ENCODE measurements around the gene SORL1. TPM values are rescaled to one million over a fixed set of nuclear protein-coding genes. Genes with fewer than 3 reads are reported as not detected.

The SORL1 gene
- total RNA-seq, 2 experiments from 2014 or later = 228 to 411 TPM

DNA sequence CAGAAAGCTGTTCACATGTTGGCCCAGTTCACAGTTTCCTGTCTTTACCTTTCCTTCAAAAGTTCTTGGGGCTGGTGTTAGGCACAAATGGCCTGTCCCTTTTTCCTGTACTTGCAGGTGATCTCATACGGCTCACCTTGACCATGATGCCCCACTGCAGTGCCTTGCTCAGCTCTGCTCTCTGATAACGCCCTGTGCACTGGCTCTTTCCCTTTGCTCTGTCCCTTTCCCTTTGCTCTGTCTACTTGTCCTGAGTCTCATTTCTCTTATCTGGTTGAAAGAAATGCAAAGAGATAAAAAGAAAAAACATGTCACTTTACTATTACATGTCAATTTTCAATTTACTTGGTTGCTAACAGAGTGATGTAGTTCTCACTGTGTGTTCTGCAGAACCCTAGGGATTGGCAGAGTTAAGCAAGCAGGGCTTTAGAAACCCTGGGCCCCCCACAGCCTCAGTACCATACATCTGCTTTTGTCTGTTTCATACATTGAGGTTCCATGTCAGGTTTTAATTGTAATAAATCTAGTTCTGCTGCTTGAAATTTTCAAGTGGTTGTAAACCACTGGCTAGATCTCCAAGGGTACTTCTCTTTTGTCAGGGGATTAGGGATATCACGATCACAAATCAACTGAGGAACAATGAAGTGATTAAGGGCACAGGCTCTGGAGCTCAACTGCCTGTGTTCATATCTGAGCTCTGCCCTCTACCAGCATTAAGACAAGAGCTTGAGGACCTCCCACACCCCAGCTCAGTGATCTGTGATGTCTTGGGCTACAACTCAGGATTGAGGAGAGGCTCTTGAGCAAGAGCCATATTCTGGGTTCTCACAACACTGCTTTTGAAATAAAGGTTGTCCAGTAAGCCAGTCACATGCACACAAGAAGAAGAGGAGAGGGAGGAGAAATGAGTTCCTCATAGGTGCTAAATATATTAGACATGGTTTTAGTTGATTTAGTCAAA lies 16.3 kb upstream of the SORL1 start:
- BruUV-seq (replicated peaks) = no TSS peak
- Histone ChIP-seq H2AFZ (ENCODE audit: low read length) (peak overlapping the region; percentile 33; the same call in 1 of the 2 replicates), H3K4me3 (ENCODE audit: low read depth, low read length, poor library complexity, severe bottlenecking) (no peak overlapping the region), H3K4me1 (ENCODE audit: insufficient read depth, low read length, poor library complexity, severe bottlenecking) (peaks cover 76% of the 10 kb centered on the region), H3K36me3 (ENCODE audit: insufficient read depth, low read length) (no peaks in the 10 kb centered on the region), H3K9me3 (ENCODE audit: low read length) (no peaks in the 10 kb centered on the region), H3K79me2 (ENCODE audit: insufficient read depth, low read depth, low read length) (no peaks in the 10 kb centered on the region; the same call in 1 of the 2 replicates), H3K27ac (ENCODE audit: low read depth, low read length, poor library complexity, severe bottlenecking) (peak overlapping the region; percentile 99), H4K20me1 (ENCODE audit: insufficient read depth, low read length) (no peaks in the 10 kb centered on the region), H3K4me2 (ENCODE audit: low read length) (peak overlapping the region; percentile 47), H3K9me2 (ENCODE audit: insufficient read depth, low read length) (no peaks in the 10 kb centered on the region)
- TF ChIP-seq, protein P1, sequence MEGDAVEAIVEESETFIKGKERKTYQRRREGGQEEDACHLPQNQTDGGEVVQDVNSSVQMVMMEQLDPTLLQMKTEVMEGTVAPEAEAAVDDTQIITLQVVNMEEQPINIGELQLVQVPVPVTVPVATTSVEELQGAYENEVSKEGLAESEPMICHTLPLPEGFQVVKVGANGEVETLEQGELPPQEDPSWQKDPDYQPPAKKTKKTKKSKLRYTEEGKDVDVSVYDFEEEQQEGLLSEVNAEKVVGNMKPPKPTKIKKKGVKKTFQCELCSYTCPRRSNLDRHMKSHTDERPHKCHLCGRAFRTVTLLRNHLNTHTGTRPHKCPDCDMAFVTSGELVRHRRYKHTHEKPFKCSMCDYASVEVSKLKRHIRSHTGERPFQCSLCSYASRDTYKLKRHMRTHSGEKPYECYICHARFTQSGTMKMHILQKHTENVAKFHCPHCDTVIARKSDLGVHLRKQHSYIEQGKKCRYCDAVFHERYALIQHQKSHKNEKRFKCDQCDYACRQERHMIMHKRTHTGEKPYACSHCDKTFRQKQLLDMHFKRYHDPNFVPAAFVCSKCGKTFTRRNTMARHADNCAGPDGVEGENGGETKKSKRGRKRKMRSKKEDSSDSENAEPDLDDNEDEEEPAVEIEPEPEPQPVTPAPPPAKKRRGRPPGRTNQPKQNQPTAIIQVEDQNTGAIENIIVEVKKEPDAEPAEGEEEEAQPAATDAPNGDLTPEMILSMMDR (conservative IDR thresholded peaks at IDR 0.05; ENCODE audit: low read length) = no peak
- TF ChIP-seq EZH2phosphoT487 (IDR thresholded peaks at IDR 0.05; ENCODE audit: borderline replicate concordance, low read depth, low read length) = no peak
- DNase-seq (ENCODE audit: low spot score) = no peak
- POLR2A ChIA-PET = interaction anchor here (0.6 to 15.2 kb wide), 8 partner anchors 9 to 109 kb away, joined by 3 to 413 read pairs (median 5); partner anchors contain the start of genes SORL1 and SORL1-AS1
- CTCF ChIA-PET (ENCODE audit: unreplicated experiment) = interaction anchor here (0.9 to 3.9 kb wide), 3 partner anchors 10 to 19 kb away, joined by 3 to 19 read pairs (median 4); no protein-coding TSS in a partner anchor
- intact Hi-C loops (cut with micrococcal nuclease; ENCODE audit: unreplicated experiment) = no loop called here

DNA sequence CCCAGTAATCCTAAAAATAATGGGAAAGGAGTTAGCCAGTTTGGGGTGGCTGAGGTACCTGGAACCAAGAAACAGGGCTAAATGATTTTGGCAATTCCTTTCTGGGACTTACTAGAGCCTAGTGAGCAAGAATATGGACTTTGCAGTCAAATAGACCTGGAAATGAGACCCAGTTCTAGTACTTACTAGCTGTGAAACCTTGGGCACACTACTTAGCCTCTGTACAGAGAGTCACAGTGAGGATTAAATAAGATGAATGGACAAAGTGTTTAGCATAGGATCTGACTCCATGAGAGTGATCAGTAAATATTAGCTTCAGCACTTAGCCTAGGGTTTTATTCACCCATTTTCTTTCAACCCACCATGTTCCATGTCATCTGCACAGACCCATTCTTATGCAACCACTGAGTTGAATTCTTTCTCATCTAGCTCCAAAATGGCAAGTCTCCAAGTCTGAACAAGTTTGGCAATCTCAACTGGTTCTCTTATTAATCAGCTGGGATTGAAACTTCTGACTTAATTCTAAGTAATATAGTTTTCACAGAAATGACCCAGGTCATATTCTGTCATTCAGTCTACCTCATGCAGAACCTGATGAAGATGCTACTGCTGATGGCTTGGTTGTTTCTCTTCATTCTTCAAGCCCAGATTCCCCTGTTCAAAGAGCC lies 15.0 kb upstream of the SORL1 start:
- H2AFZ ChIP-seq (ENCODE audit: low read length) = peak overlapping the region; percentile 1; the same call in 1 of the 2 replicates
- no peaks in the 10 kb centered on the region; the same call in 1 of the 2 replicates for H3K79me2 ChIP-seq (ENCODE audit: insufficient read depth, low read depth, low read length)
- ChIA-PET POLR2A (interaction anchor here (0.5 to 15.2 kb wide), 4 partner anchors 9 to 105 kb away, joined by 3 to 413 read pairs (median 110); partner anchors contain the start of genes SORL1 and SORL1-AS1), CTCF (ENCODE audit: unreplicated experiment) (interaction anchor here (3.9 kb wide), 1 partner anchor 9 kb away, joined by 19 read pairs; no protein-coding TSS in a partner anchor)
- peaks cover 70% of the 10 kb centered on the region for H3K4me1 ChIP-seq (ENCODE audit: insufficient read depth, low read length, poor library complexity, severe bottlenecking)
- no peak for DNase-seq (ENCODE audit: low spot score)
- BruUV-seq (replicated peaks) = no TSS peak
- H3K4me3 ChIP-seq (ENCODE audit: low read depth, low read length, poor library complexity, severe bottlenecking) = no peak overlapping the region
- peaks cover 7% of the 10 kb centered on the region; the same call in 1 of the 2 replicates for H3K36me3 ChIP-seq (ENCODE audit: insufficient read depth, low read length)
- TF ChIP-seq EZH2phosphoT487 (IDR thresholded peaks at IDR 0.05; ENCODE audit: borderline replicate concordance, low read depth, low read length) = no peak
- TF ChIP-seq, protein P1 (conservative IDR thresholded peaks at IDR 0.05; ENCODE audit: low read length) = no peak
- peak overlapping the region; percentile 99 for H3K27ac ChIP-seq (ENCODE audit: low read depth, low read length, poor library complexity, severe bottlenecking)
- intact Hi-C loops (cut with micrococcal nuclease; ENCODE audit: unreplicated experiment) = no loop called here
- no peaks in the 10 kb centered on the region for H3K9me2 ChIP-seq (ENCODE audit: insufficient read depth, low read length)
- H4K20me1 ChIP-seq (ENCODE audit: insufficient read depth, low read length) = no peaks in the 10 kb centered on the region
- no peaks in the 10 kb centered on the region for H3K9me3 ChIP-seq (ENCODE audit: low read length)
- H3K4me2 ChIP-seq (ENCODE audit: low read length) = peak overlapping the region; percentile 47; the same call in 1 of the 2 replicates

Data from OCI-LY7 (cell line).